HG02870 (cell line): ENCODE data around the gene RYR2.
A peak's percentile ranks its signal among the peaks of the same experiment; 100 is the strongest.

Experiments used
- ATAC-seq: cut with Tn5 transposase; IDR thresholded peaks from one replicate; pipeline ENCODE4 v1.9.1; 2021; ENCODE audit warnings: mild to moderate bottlenecking, moderate library complexity; ENCODE audit not compliant: unreplicated experiment

Gene RYR2

DNA sequence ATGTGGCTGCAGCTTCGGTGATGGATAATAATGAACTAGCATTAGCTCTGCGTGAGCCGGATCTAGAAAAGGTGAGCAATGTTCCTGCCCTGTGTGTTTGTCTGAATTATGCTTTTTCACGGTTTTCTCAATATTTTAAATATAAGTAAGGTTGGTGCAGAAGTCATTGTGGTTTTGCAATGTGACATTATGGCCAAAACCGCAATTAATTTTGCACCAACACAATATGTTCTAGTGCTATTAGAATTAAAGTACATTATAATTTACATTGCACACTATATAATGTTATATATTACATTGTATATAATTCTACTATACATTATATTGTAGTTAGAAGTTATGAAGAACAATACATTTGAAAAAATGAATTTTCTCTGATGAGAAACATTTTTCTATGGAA lies 592.9 kb downstream of the RYR2 start:
- no peak for ATAC-seq

DNA sequence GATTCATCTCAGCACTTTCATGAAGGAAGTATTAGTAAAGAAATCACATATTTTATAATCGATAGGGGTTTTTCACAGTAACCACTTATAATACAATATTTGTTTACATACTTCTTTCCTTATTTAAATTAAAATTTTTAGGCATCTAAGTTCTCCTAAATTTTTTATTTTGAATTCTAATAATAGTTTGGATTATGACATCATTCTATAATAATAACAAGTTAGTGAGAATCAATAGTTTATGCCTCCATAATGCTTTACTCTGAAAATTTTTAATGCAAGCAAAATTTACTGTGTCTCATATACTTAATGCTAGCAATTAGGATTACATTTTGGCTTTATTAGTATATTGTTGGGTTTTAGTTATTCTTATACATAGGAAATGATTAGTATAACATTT lies 596.6 kb downstream of the RYR2 start:
- no peak for ATAC-seq

DNA sequence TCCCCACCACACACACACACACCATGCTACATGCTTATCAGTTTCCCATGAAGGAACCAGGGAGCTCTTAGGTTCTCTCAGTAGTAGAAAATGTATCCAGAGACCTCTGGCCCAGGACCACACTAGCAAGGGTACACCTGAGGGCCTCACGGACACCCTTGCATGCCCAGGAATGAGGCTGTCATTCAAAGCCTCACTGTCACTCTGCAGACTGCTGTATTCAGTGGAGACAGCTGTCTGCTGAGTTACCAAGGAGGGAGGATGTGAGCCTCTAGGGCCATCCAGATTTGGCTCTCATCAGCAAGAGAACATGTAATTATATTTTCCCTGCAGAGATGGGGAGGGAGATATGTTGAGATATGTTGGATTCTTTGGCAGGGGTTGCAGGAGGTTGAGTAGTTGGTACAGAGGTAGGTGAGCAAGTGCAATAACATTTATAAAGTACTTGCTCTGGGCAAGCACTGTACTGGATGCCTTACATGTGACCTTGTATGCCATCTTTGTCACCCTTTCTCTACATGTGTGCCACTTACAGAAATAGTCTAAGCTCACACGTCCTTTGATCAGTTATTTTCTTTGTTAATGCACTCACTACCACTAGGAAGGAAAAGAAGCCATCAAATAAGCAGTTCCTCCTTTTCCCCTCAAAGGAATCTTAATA lies 598.2 kb downstream of the RYR2 start:
- ATAC-seq, result no peak

DNA sequence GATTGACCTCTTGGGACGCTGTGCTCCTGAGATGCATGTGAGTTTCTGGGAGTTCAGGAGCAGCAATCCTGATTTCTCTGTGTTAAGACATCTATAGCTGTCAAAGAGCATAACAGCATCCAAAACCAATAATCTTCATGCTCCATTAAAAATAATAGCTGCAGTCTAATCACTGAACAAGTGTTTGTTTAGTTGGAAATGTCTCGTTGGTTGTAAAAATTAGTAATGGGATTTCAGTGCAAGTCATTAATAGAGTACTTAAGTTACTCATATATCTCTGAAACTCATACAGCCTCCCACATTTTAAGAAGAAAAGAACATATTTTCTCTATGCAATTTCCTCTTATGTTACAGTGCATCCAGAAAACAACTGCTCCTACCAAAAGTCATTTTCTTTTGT lies 599.0 kb downstream of the RYR2 start:
- ATAC-seq, result no peak

DNA sequence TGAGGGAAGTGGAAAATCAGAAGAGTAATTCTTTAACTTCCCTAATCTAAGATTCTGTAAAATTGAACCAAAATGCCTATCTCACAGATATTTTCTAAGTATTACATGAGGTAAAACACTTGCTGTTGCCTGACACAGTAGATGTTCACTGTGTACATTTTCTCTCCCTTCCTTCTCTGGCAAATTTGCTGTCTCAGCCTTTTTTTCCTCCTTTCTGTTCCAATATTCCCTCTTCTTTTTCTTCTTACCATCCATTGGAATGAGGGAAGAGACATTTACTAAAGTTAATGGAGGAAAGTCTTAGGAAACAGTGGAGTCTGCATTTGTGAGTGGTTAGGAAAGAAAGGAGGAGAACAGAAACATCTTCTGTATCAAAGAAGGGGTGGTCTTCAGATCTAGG lies 608.8 kb downstream of the RYR2 start:
- no peak for ATAC-seq

DNA sequence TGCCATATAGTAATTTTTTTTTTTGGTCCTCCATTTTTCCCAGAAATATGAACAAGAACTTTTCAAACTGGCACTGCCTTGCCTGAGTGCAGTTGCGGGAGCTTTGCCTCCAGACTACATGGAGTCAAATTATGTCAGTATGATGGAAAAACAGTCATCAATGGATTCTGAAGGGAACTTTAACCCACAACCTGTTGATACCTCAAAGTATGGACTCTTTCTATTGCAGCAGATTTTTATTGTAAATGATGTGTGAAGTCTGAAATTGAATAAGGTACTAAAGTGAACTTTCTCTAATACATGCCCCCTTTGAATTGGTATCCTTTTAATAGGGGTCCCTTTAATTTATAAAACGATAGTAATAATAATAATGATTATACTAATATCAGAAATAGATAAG lies 613.8 kb downstream of the RYR2 start:
- ATAC-seq, result no peak

DNA sequence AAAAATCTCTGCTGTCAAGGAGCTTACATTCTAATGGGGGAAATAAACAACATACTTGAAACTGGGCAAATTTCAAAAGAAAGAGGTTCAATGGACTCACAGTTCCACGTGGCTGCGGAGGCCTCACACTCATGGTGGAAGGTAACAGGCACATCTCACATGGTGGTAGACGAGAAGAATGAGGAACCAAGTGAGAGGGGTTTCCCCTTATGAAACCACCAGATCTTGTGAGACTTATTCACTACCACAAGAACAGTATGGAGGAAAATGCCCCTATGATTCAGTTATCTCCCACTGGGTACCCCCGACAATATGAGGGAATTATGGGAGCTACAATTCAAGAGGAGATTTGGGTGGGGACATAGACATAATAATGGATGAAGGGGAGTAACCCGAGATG lies 622.4 kb downstream of the RYR2 start:
- ATAC-seq, result peak; percentile 67

DNA sequence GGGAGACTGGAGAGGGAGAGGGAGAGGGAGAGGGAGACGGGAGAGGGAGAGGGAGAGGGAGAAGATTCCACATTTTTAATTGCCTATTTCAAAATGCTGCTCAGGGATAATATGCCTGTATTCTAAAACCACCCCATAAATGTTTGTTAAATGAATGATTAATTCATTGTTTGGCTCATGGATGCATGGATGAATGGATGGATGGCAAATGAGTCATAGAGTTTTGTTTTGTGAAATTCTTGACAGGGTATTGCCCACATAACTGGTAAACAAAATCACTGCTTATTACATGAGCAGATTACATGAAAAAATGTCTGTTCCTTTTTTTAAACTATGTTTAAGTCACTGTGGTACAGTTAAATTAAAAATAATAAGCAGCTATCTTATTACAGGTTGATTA lies 628.3 kb downstream of the RYR2 start:
- no peak for ATAC-seq

DNA sequence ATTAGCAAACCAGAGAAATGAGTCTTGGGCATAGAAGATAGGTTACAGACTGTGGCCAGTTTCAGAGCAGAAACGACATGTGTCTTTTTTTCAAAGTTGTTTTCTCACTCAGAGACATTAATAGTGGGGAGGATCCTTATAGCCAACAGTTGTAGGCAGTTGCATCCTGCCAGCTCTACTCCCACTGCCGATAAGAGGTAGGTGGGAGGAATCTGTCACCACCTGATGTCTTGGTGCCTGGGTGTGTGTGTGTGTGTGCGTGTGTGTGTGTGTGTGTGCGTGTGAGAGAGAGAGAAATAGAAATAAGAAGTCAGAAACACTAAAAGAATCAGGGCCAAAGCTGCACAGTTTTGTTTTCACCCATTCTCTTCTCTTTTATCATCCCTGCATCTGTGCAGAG lies 629.3 kb downstream of the RYR2 start:
- no peak for ATAC-seq

DNA sequence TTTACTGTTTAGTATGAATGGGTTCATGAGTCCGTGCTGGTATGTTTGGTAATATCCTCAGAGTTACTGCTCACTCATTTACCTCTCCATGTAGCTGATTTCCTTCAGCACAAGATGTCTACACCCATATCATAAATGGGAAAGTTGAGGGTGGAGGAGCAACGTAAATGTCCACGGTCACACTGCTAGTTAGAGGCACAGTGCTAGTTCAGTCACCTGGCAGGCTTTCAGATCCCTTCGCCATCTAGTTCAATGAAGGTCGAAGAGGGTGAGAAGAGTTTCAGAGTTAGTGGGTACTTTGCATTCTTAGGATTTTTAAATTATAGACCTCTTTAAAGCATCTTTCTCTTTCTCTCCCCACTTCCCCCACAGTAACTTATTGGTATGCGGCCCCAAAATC lies 630.0 kb downstream of the RYR2 start:
- no peak for ATAC-seq

DNA sequence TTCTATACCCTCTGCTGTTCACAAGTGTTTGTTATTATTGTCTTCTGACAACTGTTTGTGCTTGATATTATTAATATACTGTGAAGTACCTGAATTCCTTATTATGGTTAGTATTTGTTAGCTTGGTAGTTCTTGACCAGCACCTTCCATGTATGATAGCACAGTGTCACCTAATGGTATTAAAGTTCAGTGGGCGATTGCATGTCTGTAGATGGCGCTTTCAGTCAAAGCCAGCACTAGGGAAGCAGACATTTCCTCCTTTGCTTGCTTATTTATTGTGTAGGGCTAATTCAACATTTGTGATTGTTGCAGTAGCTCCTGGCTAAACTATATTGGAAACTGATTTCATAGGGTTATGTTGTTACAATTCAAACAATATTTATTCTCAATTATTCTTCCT lies 630.8 kb downstream of the RYR2 start:
- ATAC-seq, result no peak

DNA sequence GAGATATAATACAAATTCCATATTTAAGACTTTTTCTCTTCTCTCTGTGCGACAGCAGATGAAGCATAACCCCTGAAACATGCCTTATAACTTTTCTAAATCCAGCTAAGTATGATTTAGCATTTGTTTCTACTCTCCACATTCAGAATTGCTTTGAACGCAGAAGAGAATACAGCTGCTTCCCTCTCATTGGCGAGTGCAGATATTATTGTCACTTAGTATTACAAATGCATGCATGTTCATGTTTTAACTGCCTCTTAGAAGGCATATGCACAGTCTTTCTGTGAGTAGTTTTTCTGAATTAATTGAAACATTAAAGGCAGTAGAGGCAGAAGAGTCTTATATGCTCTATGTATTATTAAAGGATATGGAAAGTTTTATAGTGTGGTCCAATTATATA lies 631.6 kb downstream of the RYR2 start:
- no peak for ATAC-seq

DNA sequence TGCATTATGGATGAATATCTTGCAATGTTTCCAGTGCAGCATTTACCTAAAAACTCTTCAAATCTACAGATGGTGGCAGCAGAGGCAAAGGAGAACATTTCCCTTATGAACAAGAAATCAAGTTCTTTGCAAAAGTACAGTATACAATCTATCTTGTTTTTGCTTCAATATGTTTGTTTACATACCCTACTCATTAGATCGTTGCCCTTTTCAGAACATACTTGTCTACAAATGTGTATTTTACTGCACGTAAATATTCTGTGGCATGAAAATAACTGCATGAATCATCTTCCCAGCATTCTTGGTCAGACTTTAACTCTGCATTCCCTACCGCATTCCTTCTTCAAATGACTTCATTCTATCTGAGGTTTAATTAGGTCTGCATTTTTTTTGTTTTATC lies 636.0 kb downstream of the RYR2 start:
- no peak for ATAC-seq

DNA sequence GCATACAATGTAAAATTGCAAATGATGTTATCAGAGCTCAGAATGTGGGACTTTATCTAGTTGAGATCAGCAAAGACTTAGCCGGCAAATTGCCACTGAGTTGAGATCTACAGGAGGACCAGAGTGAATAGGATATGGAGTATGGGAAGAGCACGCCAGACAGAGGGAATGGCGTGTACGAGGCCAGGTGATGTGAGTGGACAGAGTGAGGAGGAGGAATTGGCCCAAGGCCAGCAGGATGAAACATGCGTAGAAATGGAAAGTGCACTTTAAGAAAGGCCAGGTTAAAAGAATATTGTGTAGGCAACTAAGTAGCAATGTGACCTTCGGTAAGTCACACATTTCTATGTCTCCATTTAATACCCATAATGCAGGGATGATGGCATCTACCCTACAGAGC lies 637.7 kb downstream of the RYR2 start:
- ATAC-seq, result no peak

DNA sequence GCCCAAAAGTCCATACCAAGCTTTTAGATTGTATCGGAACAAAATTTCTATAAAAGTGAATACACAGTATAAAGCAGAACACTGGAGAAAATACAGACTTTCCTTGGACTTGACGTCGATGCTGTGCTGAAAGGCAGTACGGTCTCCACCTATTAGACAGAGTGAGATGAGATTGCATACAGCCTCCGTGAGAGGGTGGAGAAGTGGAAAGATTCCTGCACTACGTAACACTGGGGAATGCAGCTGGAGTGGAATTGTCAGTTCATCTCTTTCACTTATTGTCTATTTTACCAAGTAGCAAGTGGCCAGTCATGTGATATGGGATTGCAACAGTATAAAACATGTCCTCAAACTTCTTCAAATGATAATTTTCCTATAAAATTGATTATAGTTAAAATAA lies 639.2 kb downstream of the RYR2 start:
- ATAC-seq, result no peak

DNA sequence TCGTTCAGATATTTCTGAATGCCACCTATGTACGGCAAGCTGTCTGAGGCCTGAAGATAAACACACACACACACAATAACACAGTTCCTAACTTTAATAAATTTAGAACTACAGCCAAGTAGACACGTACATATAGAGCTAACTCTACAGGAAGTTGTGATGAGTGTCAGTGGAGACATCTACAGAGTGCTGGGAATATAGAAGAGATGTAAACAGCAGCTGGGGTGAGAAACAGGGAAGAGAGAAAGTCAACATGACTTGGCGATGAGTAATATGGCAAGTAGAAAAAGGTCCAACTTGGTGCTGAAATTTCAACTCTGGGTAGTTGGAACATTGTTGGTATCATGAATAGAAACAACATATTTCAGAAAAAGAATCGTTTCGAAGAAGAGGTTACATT lies 642.3 kb downstream of the RYR2 start:
- ATAC-seq, result no peak

DNA sequence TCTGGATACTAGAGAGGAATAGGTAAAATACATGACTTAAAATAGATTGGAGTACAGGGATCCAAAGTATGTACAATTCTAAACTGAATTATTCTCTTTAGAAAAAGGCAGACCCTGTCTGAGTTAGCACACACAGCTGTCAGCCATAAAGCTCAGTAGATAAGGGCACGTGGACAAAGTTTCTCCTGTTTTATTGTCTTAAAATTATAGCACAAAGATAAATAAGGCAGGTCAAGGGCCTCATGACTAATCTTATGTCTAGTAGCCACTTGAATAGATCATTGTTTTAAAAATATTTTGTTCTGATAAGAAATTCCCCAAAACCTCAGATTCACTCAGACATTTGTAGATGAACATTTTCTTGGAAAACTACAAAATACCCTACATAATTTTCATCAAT lies 643.6 kb downstream of the RYR2 start:
- ATAC-seq, result no peak

DNA sequence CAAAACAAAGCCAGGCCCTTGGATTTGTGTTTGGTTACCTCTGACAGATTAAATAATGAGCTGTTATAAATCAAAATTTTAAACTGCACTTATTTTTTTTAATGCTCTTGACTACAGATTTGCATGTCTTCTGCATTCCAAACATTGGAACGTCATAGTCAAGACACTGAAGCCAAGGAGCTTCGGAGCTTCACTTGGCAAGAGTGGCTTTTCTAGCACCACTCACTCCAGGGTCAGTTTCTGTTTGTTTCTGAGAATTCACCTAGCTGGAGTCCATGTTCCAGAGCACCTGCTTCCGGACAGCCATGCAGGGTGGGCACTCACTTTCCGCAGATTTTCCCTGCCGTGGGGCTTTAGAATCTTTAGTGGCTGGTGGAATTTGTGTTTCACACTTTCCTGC lies 645.8 kb downstream of the RYR2 start:
- ATAC-seq, result no peak

DNA sequence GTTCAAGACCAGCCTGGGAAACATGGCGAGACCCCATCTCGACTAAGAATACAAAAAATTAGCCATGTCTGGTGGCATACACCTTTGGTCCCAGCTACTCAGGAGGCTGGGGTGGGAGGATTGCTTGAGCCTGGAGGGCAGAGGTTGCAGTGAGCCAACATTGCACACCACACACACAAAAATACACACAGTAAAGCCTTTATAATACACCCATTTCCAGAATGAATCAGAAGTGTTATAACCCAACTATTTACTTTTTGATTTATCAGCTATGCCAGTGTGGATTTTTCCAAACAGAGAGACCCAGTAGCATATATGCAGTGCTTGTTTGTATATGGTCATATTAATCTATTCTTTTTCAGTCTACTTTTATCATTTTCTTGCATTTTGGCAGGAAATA lies 648.7 kb downstream of the RYR2 start:
- ATAC-seq, result no peak

DNA sequence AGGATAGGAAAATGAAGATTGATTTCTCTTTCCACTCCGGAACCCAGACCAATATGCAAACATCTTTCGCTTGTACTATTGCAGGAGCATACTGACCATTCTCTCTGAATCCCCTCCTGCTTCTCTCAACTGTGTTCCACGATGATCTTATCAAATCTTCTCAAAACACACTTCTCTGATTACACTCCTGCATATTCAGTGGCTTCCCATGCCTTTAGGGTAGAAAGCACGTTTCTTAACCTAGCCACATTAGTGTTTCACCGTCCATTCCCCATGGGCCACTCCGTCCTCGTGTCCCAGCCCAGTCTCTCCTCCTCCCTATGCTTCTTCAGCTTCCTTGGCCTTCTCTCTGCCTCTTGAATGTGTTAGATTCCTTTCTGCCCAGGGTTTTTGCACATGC lies 650.3 kb downstream of the RYR2 start:
- ATAC-seq, result no peak

DNA sequence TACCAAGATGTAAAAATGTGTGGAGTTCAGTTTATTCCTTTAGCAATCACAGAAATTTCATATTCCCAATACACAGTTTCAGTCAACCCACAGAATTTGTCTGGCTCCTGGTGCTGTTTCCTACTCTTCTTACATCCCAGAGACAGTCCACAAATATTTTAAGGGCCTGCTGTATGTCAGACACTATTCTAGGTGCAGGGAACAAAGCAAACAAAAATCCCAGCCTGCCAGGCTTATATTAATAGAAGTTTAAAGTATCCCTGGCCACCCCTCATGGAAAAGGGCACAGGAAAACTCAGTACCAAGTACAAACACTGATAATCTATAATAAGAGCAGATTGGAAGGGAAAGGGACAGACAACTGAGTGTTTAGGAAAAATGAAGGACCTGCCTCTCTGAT lies 653.9 kb downstream of the RYR2 start:
- ATAC-seq, result no peak

DNA sequence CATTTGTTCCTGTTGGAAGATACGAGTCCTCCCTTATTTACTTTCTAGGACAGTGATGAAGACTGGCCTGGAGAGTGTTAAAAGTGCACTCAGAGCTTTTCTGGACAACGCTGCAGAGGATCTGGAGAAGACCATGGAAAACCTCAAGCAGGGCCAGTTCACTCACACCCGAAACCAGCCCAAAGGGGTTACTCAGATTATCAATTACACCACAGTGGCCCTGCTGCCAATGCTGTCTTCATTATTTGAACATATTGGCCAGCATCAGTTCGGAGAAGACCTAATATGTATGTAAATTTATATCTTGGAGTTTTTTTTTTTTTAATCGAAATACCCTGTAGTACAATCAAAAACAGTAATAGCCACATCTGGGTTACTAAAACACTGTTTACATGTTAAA lies 658.2 kb downstream of the RYR2 start:
- ATAC-seq, result no peak

DNA sequence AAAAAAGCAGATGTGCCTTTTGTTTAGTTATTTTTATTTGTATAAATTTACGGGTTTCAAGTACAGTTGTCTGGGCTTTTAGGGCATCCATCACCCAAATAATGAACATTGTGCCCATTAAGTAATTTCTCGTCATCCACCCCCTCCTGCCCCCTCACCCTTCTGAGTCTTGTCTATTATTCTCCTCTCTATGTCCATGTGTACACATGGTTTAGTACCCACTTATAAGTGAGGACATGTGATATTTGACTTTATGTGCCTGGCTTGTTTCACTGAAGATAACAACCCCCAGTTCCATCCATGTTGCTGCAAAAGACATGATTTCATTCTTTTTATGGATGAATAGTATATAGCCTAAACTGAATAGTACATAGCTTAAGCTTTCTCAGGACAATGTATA lies 659.5 kb downstream of the RYR2 start:
- no peak for ATAC-seq

DNA sequence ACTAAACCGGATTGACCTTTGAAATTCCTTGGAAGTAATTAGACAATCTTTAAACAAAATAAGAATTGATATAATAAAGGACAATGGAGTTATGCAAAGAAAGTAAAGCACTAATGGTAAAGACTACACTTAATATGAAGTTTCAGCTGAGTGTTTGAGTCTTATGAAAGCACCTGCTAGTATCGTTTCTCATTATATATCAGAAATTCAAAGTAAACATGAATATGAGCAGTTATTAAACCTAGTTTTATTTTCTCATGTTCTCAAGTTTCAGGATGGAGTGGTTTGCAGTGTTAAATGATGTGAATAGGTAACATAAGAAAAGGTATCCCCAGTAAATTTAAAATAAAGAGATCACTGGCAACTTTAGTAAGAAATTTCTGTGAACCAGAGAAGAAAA lies 660.2 kb downstream of the RYR2 start:
- ATAC-seq, result no peak
